ENCODE data around the gene SHISA5.

Gene SHISA5

DNA sequence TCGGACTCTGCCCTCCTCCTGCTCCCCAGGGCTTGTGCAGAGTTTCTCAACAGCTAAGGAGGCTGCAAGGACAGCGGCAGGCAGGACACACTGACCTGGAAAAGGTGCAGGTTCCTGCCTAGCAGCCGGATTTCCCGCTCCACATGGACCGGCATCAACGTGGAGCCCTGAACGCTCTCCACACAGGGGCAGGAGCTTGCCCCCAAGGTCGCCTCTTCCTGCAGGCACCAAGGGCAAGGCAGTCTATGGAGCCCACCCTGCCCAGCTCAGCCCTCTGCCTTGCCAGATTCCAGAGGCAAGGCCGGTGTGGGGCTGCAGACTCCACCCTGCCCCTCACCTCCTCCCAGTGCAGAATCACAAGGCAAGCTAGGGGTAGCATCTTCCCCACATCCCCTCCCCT lies 84.8 kb downstream of the SHISA5 start:
- H3K4me3 ChIP-seq (ENCODE audit: low read depth, low read length) = no peak overlapping the region
- TF ChIP-seq, protein P1, sequence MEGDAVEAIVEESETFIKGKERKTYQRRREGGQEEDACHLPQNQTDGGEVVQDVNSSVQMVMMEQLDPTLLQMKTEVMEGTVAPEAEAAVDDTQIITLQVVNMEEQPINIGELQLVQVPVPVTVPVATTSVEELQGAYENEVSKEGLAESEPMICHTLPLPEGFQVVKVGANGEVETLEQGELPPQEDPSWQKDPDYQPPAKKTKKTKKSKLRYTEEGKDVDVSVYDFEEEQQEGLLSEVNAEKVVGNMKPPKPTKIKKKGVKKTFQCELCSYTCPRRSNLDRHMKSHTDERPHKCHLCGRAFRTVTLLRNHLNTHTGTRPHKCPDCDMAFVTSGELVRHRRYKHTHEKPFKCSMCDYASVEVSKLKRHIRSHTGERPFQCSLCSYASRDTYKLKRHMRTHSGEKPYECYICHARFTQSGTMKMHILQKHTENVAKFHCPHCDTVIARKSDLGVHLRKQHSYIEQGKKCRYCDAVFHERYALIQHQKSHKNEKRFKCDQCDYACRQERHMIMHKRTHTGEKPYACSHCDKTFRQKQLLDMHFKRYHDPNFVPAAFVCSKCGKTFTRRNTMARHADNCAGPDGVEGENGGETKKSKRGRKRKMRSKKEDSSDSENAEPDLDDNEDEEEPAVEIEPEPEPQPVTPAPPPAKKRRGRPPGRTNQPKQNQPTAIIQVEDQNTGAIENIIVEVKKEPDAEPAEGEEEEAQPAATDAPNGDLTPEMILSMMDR (IDR thresholded peaks at IDR 0.05; ENCODE audit: low read depth, low read length) = no peak
- DNase-seq (ENCODE audit: low read depth, low spot score) = no peak
- in situ Hi-C loops (cut with HindIII; ENCODE audit: low sequenced_read_pairs) = no loop called here

DNA sequence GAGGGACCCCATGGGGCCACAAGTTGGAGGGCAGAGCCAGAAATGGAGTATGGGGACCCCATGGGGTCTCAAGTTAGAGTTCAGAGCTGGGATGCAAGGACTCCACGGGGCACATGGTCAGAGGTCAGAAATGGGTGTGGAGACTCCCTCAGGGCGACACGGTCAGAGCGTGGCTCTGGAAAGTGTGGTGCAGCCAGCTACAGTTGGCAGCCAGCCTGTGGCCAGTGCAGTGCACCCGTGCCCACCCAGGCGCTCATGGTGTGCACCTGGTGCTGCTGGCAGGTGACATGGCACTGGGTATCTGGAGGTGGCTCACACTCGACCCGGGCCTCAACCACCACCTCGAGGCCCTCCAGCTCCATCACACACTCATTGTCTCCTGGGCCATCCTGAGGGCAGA lies 85.3 kb downstream of the SHISA5 start:
- H3K4me3 ChIP-seq (ENCODE audit: low read depth, low read length) = no peak overlapping the region
- no peak for DNase-seq (ENCODE audit: low read depth, low spot score)
- TF ChIP-seq, protein P1 (IDR thresholded peaks at IDR 0.05; ENCODE audit: low read depth, low read length) = no peak
- in situ Hi-C loops (cut with HindIII; ENCODE audit: low sequenced_read_pairs) = no loop called here

- DNase-seq (ENCODE audit: low read depth, low spot score) = no peak
- TF ChIP-seq, protein P1 (IDR thresholded peaks at IDR 0.05; ENCODE audit: low read depth, low read length) = no peak
- H3K4me3 ChIP-seq (ENCODE audit: low read depth, low read length) = no peak overlapping the region
- in situ Hi-C loops (cut with HindIII; ENCODE audit: low sequenced_read_pairs) = no loop called here
Observed at GRCh38 chr3:48418140-48418539, 85.8 kb downstream of the SHISA5 start.
